ENCODE measurements around the gene CHCHD4. TPM values are rescaled to one million over a fixed set of nuclear protein-coding genes. Genes with fewer than 3 reads are reported as not detected.

Gene CHCHD4
- total and polyA plus RNA-seq, 4 donors = 8.8 to 14.0 (median 9.0) TPM

DNA sequence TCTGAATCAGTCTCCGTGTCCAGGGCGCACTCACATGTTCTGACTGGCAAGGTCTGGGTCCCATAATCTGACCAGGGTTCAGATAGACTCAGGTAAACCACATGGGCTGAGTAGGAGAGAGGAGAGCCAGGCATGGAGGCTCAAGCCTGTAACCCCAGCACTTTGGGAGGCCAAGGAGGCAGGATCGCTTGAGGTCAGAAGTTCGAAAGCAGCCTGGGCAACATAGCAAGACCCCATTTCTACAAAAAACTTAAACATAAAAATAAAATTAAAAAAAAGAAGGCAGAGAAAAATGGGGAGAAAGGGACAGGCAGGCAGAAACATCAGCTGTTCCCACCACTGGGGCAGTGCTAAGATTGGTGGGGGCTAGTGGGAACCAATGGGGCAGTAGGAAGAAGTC, 5.6 kb upstream of the CHCHD4 start:
- Histone ChIP-seq H3K27me3 (ENCODE audit: control insufficient read depth in 3 of 3, insufficient read depth in 3 of 3, low read length in 2 of 3) (no peaks in the 10 kb centered on the region), H3K36me3 (ENCODE audit: control insufficient read depth in 4 of 4, insufficient read depth in 4 of 4, low read length in 4 of 4) (peaks cover 40 to 59% (median 51%) of the 10 kb centered on the region in 4 donors), H3K4me1 (ENCODE audit: control insufficient read depth in 5 of 5, insufficient read depth in 5 of 5, low read length in 5 of 5) (peaks cover 7 to 21% (median 15%) of the 10 kb centered on the region in 5 donors), H3K27ac (ENCODE audit: low read depth in 1 of 2, low read length in 1 of 2) (no peak overlapping the region), H3K9me3 (ENCODE audit: control insufficient read depth in 4 of 4, insufficient read depth in 3 of 4, low read length in 3 of 4) (no peaks in the 10 kb centered on the region), H3K4me3 (no peak overlapping the region), H3K9ac (ENCODE audit: insufficient read depth in 1 of 2, low read length in 2 of 2) (no peak overlapping the region)
- ATAC-seq (ENCODE audit: insufficient read depth, low FRiP score) (no peak), DNase-seq (no peak)
- 96 to 97% methylated on average over 4 of the region's 4 CpGs for WGBS, 2 donors
- TF ChIP-seq, protein P1, sequence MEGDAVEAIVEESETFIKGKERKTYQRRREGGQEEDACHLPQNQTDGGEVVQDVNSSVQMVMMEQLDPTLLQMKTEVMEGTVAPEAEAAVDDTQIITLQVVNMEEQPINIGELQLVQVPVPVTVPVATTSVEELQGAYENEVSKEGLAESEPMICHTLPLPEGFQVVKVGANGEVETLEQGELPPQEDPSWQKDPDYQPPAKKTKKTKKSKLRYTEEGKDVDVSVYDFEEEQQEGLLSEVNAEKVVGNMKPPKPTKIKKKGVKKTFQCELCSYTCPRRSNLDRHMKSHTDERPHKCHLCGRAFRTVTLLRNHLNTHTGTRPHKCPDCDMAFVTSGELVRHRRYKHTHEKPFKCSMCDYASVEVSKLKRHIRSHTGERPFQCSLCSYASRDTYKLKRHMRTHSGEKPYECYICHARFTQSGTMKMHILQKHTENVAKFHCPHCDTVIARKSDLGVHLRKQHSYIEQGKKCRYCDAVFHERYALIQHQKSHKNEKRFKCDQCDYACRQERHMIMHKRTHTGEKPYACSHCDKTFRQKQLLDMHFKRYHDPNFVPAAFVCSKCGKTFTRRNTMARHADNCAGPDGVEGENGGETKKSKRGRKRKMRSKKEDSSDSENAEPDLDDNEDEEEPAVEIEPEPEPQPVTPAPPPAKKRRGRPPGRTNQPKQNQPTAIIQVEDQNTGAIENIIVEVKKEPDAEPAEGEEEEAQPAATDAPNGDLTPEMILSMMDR (IDR thresholded peaks at IDR 0.05; ENCODE audit: control extremely low read depth, extremely low read depth) = no peak

DNA sequence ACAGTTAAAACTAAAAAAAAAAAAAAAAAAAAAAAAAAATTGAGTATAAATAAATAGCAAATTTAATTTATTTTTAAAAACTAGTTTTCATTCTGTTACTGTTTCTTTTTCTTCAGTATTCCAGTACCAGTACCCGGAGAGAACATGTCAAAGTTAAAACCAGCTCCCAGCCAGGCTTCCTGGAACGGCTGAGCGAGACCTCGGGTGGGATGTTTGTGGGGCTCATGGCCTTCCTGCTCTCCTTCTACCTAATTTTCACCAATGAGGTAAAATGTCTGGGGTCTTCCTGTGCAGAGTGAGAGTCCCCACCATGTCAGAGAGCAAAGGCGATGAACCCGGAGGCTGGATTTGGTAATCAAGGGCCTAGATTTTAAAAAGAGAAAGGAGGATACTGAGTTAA, 4.6 kb upstream of the CHCHD4 start:
- TF ChIP-seq, protein P1 (IDR thresholded peaks at IDR 0.05; ENCODE audit: control extremely low read depth, extremely low read depth) = no peak
- Histone ChIP-seq H3K4me1 (ENCODE audit: control insufficient read depth in 5 of 5, insufficient read depth in 5 of 5, low read length in 5 of 5) (peaks cover 7 to 21% (median 15%) of the 10 kb centered on the region in 5 donors), H3K9ac (ENCODE audit: insufficient read depth in 1 of 2, low read length in 2 of 2) (no peak overlapping the region), H3K4me3 (no peak overlapping the region), H3K27me3 (ENCODE audit: control insufficient read depth in 3 of 3, insufficient read depth in 3 of 3, low read length in 2 of 3) (no peaks in the 10 kb centered on the region), H3K27ac (ENCODE audit: low read depth in 1 of 2, low read length in 1 of 2) (no peak overlapping the region), H3K9me3 (ENCODE audit: control insufficient read depth in 4 of 4, insufficient read depth in 3 of 4, low read length in 3 of 4) (no peaks in the 10 kb centered on the region), H3K36me3 (ENCODE audit: control insufficient read depth in 4 of 4, insufficient read depth in 4 of 4, low read length in 4 of 4) (peaks cover 36 to 56% (median 43%) of the 10 kb centered on the region in 4 donors)
- DNase-seq (no peak), ATAC-seq (ENCODE audit: insufficient read depth, low FRiP score) (no peak)
- 96 to 98% methylated on average over 6 of the region's 6 CpGs for WGBS, 2 donors

DNA sequence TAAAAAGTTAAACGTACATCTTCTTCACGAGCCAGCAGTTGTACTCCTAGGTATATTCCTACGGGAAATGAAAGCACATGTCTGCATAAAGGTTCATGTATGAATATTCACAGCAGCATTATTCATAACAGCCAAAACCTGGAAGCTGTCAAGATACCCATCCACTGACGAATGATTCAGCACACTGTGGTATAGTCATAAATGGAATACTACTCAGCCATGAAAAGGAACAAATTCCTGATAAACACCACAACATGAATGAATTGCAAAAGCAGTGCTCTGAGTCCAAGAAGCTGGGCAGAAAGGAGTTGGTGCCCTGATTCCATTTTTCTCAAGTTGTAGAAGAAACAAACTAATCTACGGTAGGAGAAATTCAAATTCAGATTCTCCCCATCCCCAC, 4.1 kb upstream of the CHCHD4 start:
- Histone ChIP-seq H3K36me3 (ENCODE audit: control insufficient read depth in 4 of 4, insufficient read depth in 4 of 4, low read length in 4 of 4) (peaks cover 32 to 53% (median 38%) of the 10 kb centered on the region in 4 donors), H3K27me3 (ENCODE audit: control insufficient read depth in 3 of 3, insufficient read depth in 3 of 3, low read length in 2 of 3) (no peaks in the 10 kb centered on the region), H3K9ac (ENCODE audit: insufficient read depth in 1 of 2, low read length in 2 of 2) (no peak overlapping the region), H3K4me3 (no peak overlapping the region), H3K4me1 (ENCODE audit: control insufficient read depth in 5 of 5, insufficient read depth in 5 of 5, low read length in 5 of 5) (peaks cover 7 to 25% (median 15%) of the 10 kb centered on the region in 5 donors), H3K9me3 (ENCODE audit: control insufficient read depth in 4 of 4, insufficient read depth in 3 of 4, low read length in 3 of 4) (no peaks in the 10 kb centered on the region), H3K27ac (ENCODE audit: low read depth in 1 of 2, low read length in 1 of 2) (no peak overlapping the region)
- 98 to 99% methylated on average over 5 of the region's 5 CpGs for WGBS, 2 donors
- TF ChIP-seq, protein P1 (IDR thresholded peaks at IDR 0.05; ENCODE audit: control extremely low read depth, extremely low read depth) = no peak
- ATAC-seq (ENCODE audit: insufficient read depth, low FRiP score) (no peak), DNase-seq (no peak)

All from lung (tissue), 12 donors.